WTC11 (cell line): ENCODE measurements around the gene RBFA. TPM values are rescaled to one million over a fixed set of nuclear protein-coding genes. Genes with fewer than 3 reads are reported as not detected.

Experiments
- ATAC-seq: fragments of 200-7000 bp; cut with Tn5 transposase; 2 replicates; pipeline ENCODE4 v1.10.0; 2021; ENCODE audit warnings: mild to moderate bottlenecking, moderate library complexity
- CTCF ChIA-PET: fragments of 300-600 bp; sonication (Branson Sonifier 250); formaldehyde crosslinking; loops from one replicate; lab custom pipeline; 2021; ENCODE audit warnings: antibody characterized with exemption; lab: Charles Lee
- POLR2A ChIA-PET: fragments of 350-600 bp; sonication (Branson Sonifier 250); formaldehyde crosslinking; loops from one replicate; lab custom pipeline; 2021; ENCODE audit warnings: antibody characterized with exemption; lab: Charles Lee
- DNase-seq: peaks from one replicate; pipeline ENCODE4 v3.0.0; 2021; ENCODE audit warnings: low spot score
- H3K27ac Mint-ChIP-seq: 2 replicates; pipeline ENCODE4 v1.8.0; 2021; ENCODE audit warnings: mixed read lengths
- H3K27me3 Mint-ChIP-seq: 2 replicates; pipeline ENCODE4 v1.8.0; 2021; ENCODE audit warnings: low read depth, mild to moderate bottlenecking, moderate library complexity, mixed read lengths
- H3K36me3 Mint-ChIP-seq: 2 replicates; pipeline ENCODE4 v1.8.0; 2021; ENCODE audit warnings: mixed read lengths
- H3K4me1 Mint-ChIP-seq: 2 replicates; pipeline ENCODE4 v1.8.0; 2022; ENCODE audit warnings: mixed read lengths
- H3K4me3 Mint-ChIP-seq: 2 replicates; pipeline ENCODE4 v1.8.0; 2021; ENCODE audit warnings: mild to moderate bottlenecking, moderate library complexity, mixed read lengths
- H3K9me3 Mint-ChIP-seq: 2 replicates; pipeline ENCODE4 v1.8.0; 2021; ENCODE audit warnings: mixed read lengths
- ATF1 ChIP-seq: sonication (generic); formaldehyde crosslinking; IDR thresholded peaks from 2 replicates; pipeline ENCODE4 v1.8.1; 2023; ENCODE audit warnings: mild to moderate bottlenecking, moderate library complexity, missing genetic modification reagents
- ATF6 ChIP-seq: sonication (generic); formaldehyde crosslinking; IDR thresholded peaks from 2 replicates; pipeline ENCODE4 v1.8.1; 2023; ENCODE audit warnings: mild to moderate bottlenecking, missing genetic modification reagents
- CBFB ChIP-seq: sonication (generic); formaldehyde crosslinking; IDR thresholded peaks from 2 replicates; pipeline ENCODE4 v1.8.1; 2022; ENCODE audit warnings: mild to moderate bottlenecking, low read depth, missing genetic modification reagents
- ERG ChIP-seq: fragments of 250-450 bp; sonication (Bioruptor Pico); IDR thresholded peaks from 2 replicates; pipeline ENCODE4 v1.8.0; 2021; ENCODE audit warnings: mild to moderate bottlenecking
- ETV6 ChIP-seq: sonication (generic); formaldehyde crosslinking; IDR thresholded peaks from 2 replicates; pipeline ENCODE4 v1.8.1; 2022; ENCODE audit warnings: mild to moderate bottlenecking, missing genetic modification reagents
- FOXP1 ChIP-seq: sonication (generic); formaldehyde crosslinking; IDR thresholded peaks from 2 replicates; pipeline ENCODE4 v1.8.0; 2022; ENCODE audit warnings: missing genetic modification reagents, mild to moderate bottlenecking, moderate library complexity, borderline replicate concordance
- IRF2 ChIP-seq: sonication (generic); formaldehyde crosslinking; IDR thresholded peaks from 2 replicates; pipeline ENCODE4 v1.8.0; 2022; ENCODE audit warnings: low read depth, missing genetic modification reagents, borderline replicate concordance
- JAZF1 ChIP-seq: fragments of 250-450 bp; sonication (Bioruptor Pico); IDR thresholded peaks from 2 replicates; pipeline ENCODE4 v1.9.0; 2021; ENCODE audit warnings: moderate library complexity, mild to moderate bottlenecking, inconsistent platforms
- KAT7 ChIP-seq: sonication (generic); formaldehyde crosslinking; IDR thresholded peaks from 2 replicates; pipeline ENCODE4 v1.8.1; 2023; ENCODE audit warnings: missing genetic modification reagents, mild to moderate bottlenecking, borderline replicate concordance
- MXD4 ChIP-seq: fragments of 250-450 bp; sonication (Bioruptor Pico); IDR thresholded peaks from 2 replicates; pipeline ENCODE4 v1.8.0; 2021; ENCODE audit warnings: mild to moderate bottlenecking, moderate library complexity, borderline replicate concordance
- NFYB ChIP-seq: sonication (generic); formaldehyde crosslinking; conservative IDR thresholded peaks from 2 replicates; pipeline ENCODE4 v1.8.0; 2022; ENCODE audit warnings: low read depth, missing genetic modification reagents
- PREB ChIP-seq: sonication (generic); formaldehyde crosslinking; IDR thresholded peaks from 2 replicates; pipeline ENCODE4 v1.8.1; 2022; ENCODE audit warnings: mild to moderate bottlenecking, missing genetic modification reagents, moderate library complexity, borderline replicate concordance
- PRRX2 ChIP-seq: fragments of 250-450 bp; sonication (Bioruptor Pico); IDR thresholded peaks from 2 replicates; pipeline ENCODE4 v1.8.0; 2021; ENCODE audit warnings: mild to moderate bottlenecking
- SMAD3 ChIP-seq: sonication (generic); formaldehyde crosslinking; IDR thresholded peaks from 2 replicates; pipeline ENCODE4 v1.8.0; 2022; ENCODE audit warnings: missing genetic modification reagents, mild to moderate bottlenecking, borderline replicate concordance
- SOX15 ChIP-seq: fragments of 250-450 bp; sonication (Bioruptor Pico); IDR thresholded peaks from 2 replicates; pipeline ENCODE4 v1.9.0; 2021; ENCODE audit warnings: mild to moderate bottlenecking
- TCF7 ChIP-seq: sonication (generic); formaldehyde crosslinking; IDR thresholded peaks from 2 replicates; pipeline ENCODE4 v1.8.0; 2022; ENCODE audit warnings: mild to moderate bottlenecking, low read depth, missing genetic modification reagents, moderate library complexity
- ZNF232 ChIP-seq: sonication (generic); formaldehyde crosslinking; IDR thresholded peaks from 2 replicates; pipeline ENCODE4 v1.8.0; 2022; ENCODE audit warnings: mild to moderate bottlenecking, missing genetic modification reagents
- total RNA-seq: library from RNA; stranded (reverse); gene quantifications from 3 replicates; pipeline ENCODE4 v1.2.3, GENCODE V29; 2021

Gene RBFA
- total RNA-seq, 1 experiment from 2014 or later: 37.1 TPM

GRCh38 chr18:80040515-80040914 is 6.3 kb downstream of the RBFA start:
- H3K4me1 Mint-ChIP-seq: peaks cover 12% of the 10 kb centered on the region
- no peak for ATAC-seq
- no peak overlapping the region for H3K4me3 Mint-ChIP-seq
- no peak for DNase-seq
- CTCF ChIA-PET: no interaction called here
- no peaks in the 10 kb centered on the region for H3K27me3 Mint-ChIP-seq
- POLR2A ChIA-PET: no interaction called here
- peaks cover 47% of the 10 kb centered on the region for H3K36me3 Mint-ChIP-seq
- no peak overlapping the region for H3K27ac Mint-ChIP-seq
- TF ChIP-seq ERG (no peak), KAT7 (CRISPR knock-in tag) (no peak), CBFB (CRISPR knock-in tag) (no peak)
- no peaks in the 10 kb centered on the region for H3K9me3 Mint-ChIP-seq

- Mint-ChIP-seq H3K27me3 (no peaks in the 10 kb centered on the region), H3K4me3 (no peak overlapping the region), H3K4me1 (peaks cover 7% of the 10 kb centered on the region; the same call in 1 of the 2 replicates), H3K27ac (no peak overlapping the region), H3K9me3 (no peaks in the 10 kb centered on the region), H3K36me3 (peaks cover 53% of the 10 kb centered on the region)
- no peak for DNase-seq
- ChIA-PET CTCF (no interaction called here), POLR2A (interaction anchor here (0.6 kb wide), 1 partner anchor 98 kb away, joined by 3 read pairs; no protein-coding TSS in a partner anchor)
- no peak for ATAC-seq
- no peak for TF ChIP-seq MXD4 (CRISPR knock-in tag)
These were observed 7.2 kb downstream of the RBFA start for GRCh38 chr18:80041424-80041823.

GRCh38 chr18:80042785-80043184 is 8.6 kb downstream of the RBFA start:
- Mint-ChIP-seq H3K4me3 (no peak overlapping the region), H3K4me1 (peaks cover 7% of the 10 kb centered on the region; the same call in 1 of the 2 replicates), H3K36me3 (peaks cover 61% of the 10 kb centered on the region), H3K27ac (peak overlapping the region; percentile 34; the same call in 1 of the 2 replicates), H3K27me3 (no peaks in the 10 kb centered on the region), H3K9me3 (no peaks in the 10 kb centered on the region)
- ATAC-seq (no peak), DNase-seq (no peak)
- POLR2A ChIA-PET: no interaction called here
- TF ChIP-seq FOXP1 (CRISPR knock-in tag) (no peak), KAT7 (CRISPR knock-in tag) (no peak), ATF1 (CRISPR knock-in tag) (no peak), PRRX2 (CRISPR knock-in tag) (no peak), IRF2 (CRISPR knock-in tag) (no peak), NFYB (CRISPR knock-in tag) (no peak), JAZF1 (CRISPR knock-in tag) (no peak), SOX15 (CRISPR knock-in tag) (no peak), ETV6 (CRISPR knock-in tag) (no peak), ZNF232 (CRISPR knock-in tag) (no peak), SMAD3 (no peak), TCF7 (CRISPR knock-in tag) (no peak), ATF6 (CRISPR knock-in tag) (no peak), PREB (no peak)
- CTCF ChIA-PET: interaction anchor here (1.4 kb wide), 1 partner anchor 9 kb away, joined by 4 read pairs; the partner anchor contains the start of gene RBFA
